Fibroblast of lung (primary cell): ENCODE data around the gene THAP8.

Experiments used
- CTCF ChIP-seq, 2 donors: IDR thresholded peaks in 1 of 2; conservative IDR thresholded peaks in 1 of 2; 1 replicate in 1 of 2; 2 replicates in 1 of 2; pipeline ENCODE4 v1.5.1; 2011 to 2012; ENCODE audit warnings: low read length in 2 of 2, control low read depth in 1 of 2, inconsistent platforms in 1 of 2, low read depth in 1 of 2, mild to moderate bottlenecking in 1 of 2
- EZH2 ChIP-seq: IDR thresholded peaks from 2 replicates; pipeline ENCODE4 v1.5.1; 2012; ENCODE audit warnings: low read length, control low read depth, mild to moderate bottlenecking; ENCODE audit errors: missing control alignments

DNA sequence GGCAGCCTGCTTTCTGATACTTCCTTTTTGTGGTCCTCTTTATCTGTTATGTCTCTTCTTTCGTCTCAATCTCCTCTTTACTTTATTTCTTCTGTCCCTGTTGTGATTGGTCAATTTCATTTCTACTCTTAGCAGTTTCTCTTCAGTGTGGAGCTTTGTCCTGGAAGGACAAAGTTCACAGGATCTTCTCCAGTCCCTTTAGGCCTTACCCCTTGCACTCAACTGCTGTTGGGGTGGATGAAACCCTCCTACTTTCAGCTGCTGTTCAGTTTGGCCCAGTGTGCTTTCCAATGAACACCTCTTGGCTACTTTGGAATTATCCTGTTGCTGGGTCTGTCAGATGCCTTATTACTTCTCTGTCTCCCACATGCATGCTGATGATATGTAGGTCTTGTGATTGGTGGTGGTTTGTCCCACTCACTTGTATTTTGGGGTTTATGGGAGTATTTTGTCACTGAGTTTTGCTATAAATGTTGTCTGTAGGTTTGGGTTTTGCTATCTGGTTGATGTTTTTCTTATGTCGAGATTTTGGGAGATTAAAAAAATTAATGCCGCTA is 25.4 kb upstream of the THAP8 start:
- TF ChIP-seq EZH2 (no peak), CTCF (conservative IDR thresholded peaks at IDR 0.05 in 1 of 2, IDR thresholded peaks at IDR 0.05 in 1 of 2; ENCODE audit: low read depth in 1 of 2, low read length in 2 of 2) (no peak)
